Neutrophil (primary cell): ENCODE results near the gene CPPED1.
"Not testable (repeated sequence)": the region's sequence is repeated elsewhere in the genome, so short reads cannot be mapped to it uniquely, and the experiment has no call there.

ENCODE experiments used
- H3K27ac ChIP-seq: fragments of 200-600 bp; sonication (generic); 2 replicates; pipeline ENCODE4 v1.5.1; 2016; ENCODE audit warnings: mild to moderate bottlenecking, moderate library complexity
- H3K27me3 ChIP-seq: fragments of 200-600 bp; sonication (generic); 2 replicates; pipeline ENCODE4 v1.6.0; 2016; ENCODE audit warnings: mild to moderate bottlenecking
- H3K36me3 ChIP-seq: fragments of 200-600 bp; sonication (generic); 2 replicates; pipeline ENCODE4 v1.5.1; 2017
- H3K4me1 ChIP-seq, 2 experiments: fragments of 200-600 bp in 1 of 2; sonication (generic) in 1 of 2; 1 replicate in 1 of 2; 2 replicates in 1 of 2; pipeline versions ENCODE4 v1.5.1 to v1.6.1; 2013 to 2016; ENCODE audit warnings: low read depth in 1 of 2, low read length in 1 of 2, mild to moderate bottlenecking in 1 of 2, moderate library complexity in 1 of 2; ENCODE audit not compliant: control insufficient read depth in 1 of 2, insufficient read depth in 1 of 2
- H3K4me3 ChIP-seq, 2 experiments: fragments of 200-600 bp in 1 of 2; sonication (generic) in 1 of 2; 1 replicate in 1 of 2; 2 replicates in 1 of 2; pipeline ENCODE4 v1.5.1; 2013 to 2016; ENCODE audit warnings: low read depth in 1 of 2, low read length in 1 of 2, mild to moderate bottlenecking in 1 of 2, moderate library complexity in 1 of 2
- H3K9me3 ChIP-seq: fragments of 200-600 bp; sonication (generic); 2 replicates; pipeline ENCODE4 v1.5.1; 2016
- CTCF ChIP-seq: fragments of 200-600 bp; sonication (generic); IDR thresholded peaks from 2 replicates; pipeline ENCODE4 v1.5.1; 2016; ENCODE audit warnings: antibody characterized with exemption

Gene CPPED1

GRCh38 chr16:12766853-12767252 lies 36.8 kb downstream of the CPPED1 start:
- Histone ChIP-seq H3K36me3 (peaks cover 62% of the 10 kb centered on the region), H3K27ac (peak overlapping the region; percentile 23), H3K9me3 (no peaks in the 10 kb centered on the region), H3K4me3 (no peak overlapping the region), H3K27me3 (no peaks in the 10 kb centered on the region), H3K4me1 (no peaks in the 10 kb centered on the region)
- no peak for TF ChIP-seq CTCF

GRCh38 chr16:12766208-12766607 lies 37.5 kb downstream of the CPPED1 start:
- not testable (repeated sequence) for H3K27me3 ChIP-seq, H3K4me3 ChIP-seq, H3K9me3 ChIP-seq, H3K27ac ChIP-seq, H3K4me1 ChIP-seq
- peaks cover 62% of the 10 kb centered on the region for H3K36me3 ChIP-seq

GRCh38 chr16:12764813-12765488 lies 38.7 kb downstream of the CPPED1 start:
- H3K27ac ChIP-seq = no peak overlapping the region
- TF ChIP-seq CTCF = no peak
- peaks cover 60% of the 10 kb centered on the region for H3K36me3 ChIP-seq
- no peaks in the 10 kb centered on the region for H3K4me1 ChIP-seq
- H3K27me3 ChIP-seq = no peaks in the 10 kb centered on the region
- no peak overlapping the region for H3K4me3 ChIP-seq
- no peaks in the 10 kb centered on the region for H3K9me3 ChIP-seq

- no peak for TF ChIP-seq CTCF
- Histone ChIP-seq H3K4me1 (no peaks in the 10 kb centered on the region), H3K36me3 (peaks cover 61% of the 10 kb centered on the region), H3K9me3 (no peaks in the 10 kb centered on the region), H3K27me3 (no peaks in the 10 kb centered on the region), H3K27ac (no peak overlapping the region), H3K4me3 (no peak overlapping the region)
These were observed 40.2 kb downstream of the CPPED1 start for GRCh38 chr16:12763517-12763916.

GRCh38 chr16:12760819-12761611 lies 42.7 kb downstream of the CPPED1 start:
- Histone ChIP-seq H3K27ac (peak overlapping the region; percentile 30), H3K36me3 (peaks cover 66% of the 10 kb centered on the region), H3K4me1 (no peaks in the 10 kb centered on the region), H3K9me3 (no peaks in the 10 kb centered on the region), H3K4me3 (no peak overlapping the region), H3K27me3 (no peaks in the 10 kb centered on the region)
- TF ChIP-seq CTCF = no peak
